ENCODE data around the gene HACD3.

HACD3 gene

DNA sequence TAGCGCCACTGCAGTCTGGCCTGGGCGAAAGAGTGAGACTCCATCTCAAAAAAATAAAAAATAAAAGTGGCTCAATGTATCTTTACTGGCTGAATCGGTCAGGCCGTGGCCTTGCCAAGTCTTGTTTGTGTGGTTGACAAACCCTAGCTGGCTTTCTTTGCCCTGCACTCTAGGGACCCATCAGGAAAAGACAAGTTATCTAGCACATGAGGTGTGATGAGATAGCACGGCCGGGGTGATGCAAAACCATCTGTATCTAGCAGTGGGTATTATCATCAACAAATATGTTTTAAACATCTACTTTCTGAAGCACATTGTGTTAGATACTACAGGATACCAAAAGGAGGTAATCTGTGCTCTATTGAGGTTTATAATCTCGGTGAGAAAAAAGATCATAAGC, 8.9 kb upstream of the HACD3 start:
- H3K9ac ChIP-seq (ENCODE audit: low read length in 2 of 2), result no peak overlapping the region
- H3K27me3 ChIP-seq (ENCODE audit: control insufficient read depth in 1 of 2, insufficient read depth in 2 of 2, low read length in 2 of 2), result no peaks in the 10 kb centered on the region
- no peak overlapping the region for H3K4me3 ChIP-seq (ENCODE audit: low read length in 2 of 2)
- H3K27ac ChIP-seq (ENCODE audit: low read length), result no peak overlapping the region
- H3K4me1 ChIP-seq (ENCODE audit: control insufficient read depth, insufficient read depth, low read length), result peaks cover 9% of the 10 kb centered on the region
- no peaks in the 10 kb centered on the region for H3K36me3 ChIP-seq (ENCODE audit: control insufficient read depth in 2 of 2, insufficient read depth in 2 of 2, low read length in 2 of 2)
- H3K9me3 ChIP-seq (ENCODE audit: control insufficient read depth in 2 of 2, low read length in 2 of 2), result no peaks in the 10 kb centered on the region

- Histone ChIP-seq H3K9me3 (ENCODE audit: control insufficient read depth in 2 of 2, low read length in 2 of 2) (no peaks in the 10 kb centered on the region), H3K27ac (ENCODE audit: low read length) (no peak overlapping the region), H3K4me3 (ENCODE audit: low read length in 2 of 2) (no peak overlapping the region), H3K9ac (ENCODE audit: low read length in 2 of 2) (no peak overlapping the region), H3K27me3 (ENCODE audit: control insufficient read depth in 1 of 2, insufficient read depth in 2 of 2, low read length in 2 of 2) (no peaks in the 10 kb centered on the region), H3K4me1 (ENCODE audit: control insufficient read depth, insufficient read depth, low read length) (no peaks in the 10 kb centered on the region), H3K36me3 (ENCODE audit: control insufficient read depth in 2 of 2, insufficient read depth in 2 of 2, low read length in 2 of 2) (no peaks in the 10 kb centered on the region)
These were observed 6.0 kb upstream of the HACD3 start for GRCh38 chr15:65524226-65524625.

- Histone ChIP-seq H3K4me3 (ENCODE audit: low read length in 2 of 2) (no peak overlapping the region), H3K9me3 (ENCODE audit: control insufficient read depth in 2 of 2, low read length in 2 of 2) (no peaks in the 10 kb centered on the region), H3K27ac (ENCODE audit: low read length) (no peak overlapping the region), H3K27me3 (ENCODE audit: control insufficient read depth in 1 of 2, insufficient read depth in 2 of 2, low read length in 2 of 2) (no peaks in the 10 kb centered on the region), H3K9ac (ENCODE audit: low read length in 2 of 2) (no peak overlapping the region), H3K4me1 (ENCODE audit: control insufficient read depth, insufficient read depth, low read length) (peaks cover 10% of the 10 kb centered on the region), H3K36me3 (ENCODE audit: control insufficient read depth in 2 of 2, insufficient read depth in 2 of 2, low read length in 2 of 2) (no peaks in the 10 kb centered on the region)
These were observed 4.6 kb upstream of the HACD3 start for GRCh38 chr15:65525622-65526021.

DNA sequence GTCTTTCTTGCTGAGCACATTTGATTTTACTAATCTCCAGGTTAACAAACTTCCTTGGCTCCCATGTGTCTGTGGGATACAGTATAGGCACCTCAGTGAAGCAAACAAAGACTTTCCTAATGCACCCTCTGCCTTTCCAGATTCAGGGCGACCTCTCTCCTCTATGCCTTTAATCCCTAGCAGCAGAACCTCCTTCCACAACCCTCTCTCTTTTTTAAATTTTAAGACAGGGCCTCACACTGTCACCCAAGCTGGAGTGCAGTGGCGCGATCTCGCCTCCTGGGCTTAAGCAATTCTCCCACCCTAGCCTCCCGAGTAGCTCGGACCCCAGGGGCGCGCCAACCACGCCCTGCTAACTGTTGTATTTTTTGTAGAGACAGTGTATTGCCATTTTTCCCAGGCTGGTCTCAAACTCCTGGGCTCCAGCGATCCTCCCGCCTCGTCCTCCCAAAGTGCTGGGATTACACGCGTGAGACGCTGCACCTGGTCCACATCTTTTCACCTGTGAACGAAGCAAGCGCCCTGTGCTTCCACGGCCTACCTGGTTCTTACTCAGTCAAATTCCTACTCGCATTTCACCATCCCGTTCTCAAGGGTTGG, 1.7 kb upstream of the HACD3 start:
- no peak overlapping the region for H3K4me3 ChIP-seq (ENCODE audit: low read length in 2 of 2)
- no peak overlapping the region for H3K9ac ChIP-seq (ENCODE audit: low read length in 2 of 2)
- peaks cover 14% of the 10 kb centered on the region for H3K4me1 ChIP-seq (ENCODE audit: control insufficient read depth, insufficient read depth, low read length)
- no peaks in the 10 kb centered on the region for H3K36me3 ChIP-seq (ENCODE audit: control insufficient read depth in 2 of 2, insufficient read depth in 2 of 2, low read length in 2 of 2)
- no peaks in the 10 kb centered on the region for H3K27me3 ChIP-seq (ENCODE audit: control insufficient read depth in 1 of 2, insufficient read depth in 2 of 2, low read length in 2 of 2)
- H3K27ac ChIP-seq (ENCODE audit: low read length), result no peak overlapping the region
- no peaks in the 10 kb centered on the region for H3K9me3 ChIP-seq (ENCODE audit: control insufficient read depth in 2 of 2, low read length in 2 of 2)

GRCh38 chr15:65529762-65530317, 423 bp upstream of the HACD3 start:
- no peaks in the 10 kb centered on the region for H3K9me3 ChIP-seq (ENCODE audit: control insufficient read depth in 2 of 2, low read length in 2 of 2)
- H3K9ac ChIP-seq (ENCODE audit: low read length in 2 of 2), result peak overlapping the region; percentile 71 to 80
- peaks cover 14% of the 10 kb centered on the region for H3K4me1 ChIP-seq (ENCODE audit: control insufficient read depth, insufficient read depth, low read length)
- no peaks in the 10 kb centered on the region for H3K27me3 ChIP-seq (ENCODE audit: control insufficient read depth in 1 of 2, insufficient read depth in 2 of 2, low read length in 2 of 2)
- no peaks in the 10 kb centered on the region for H3K36me3 ChIP-seq (ENCODE audit: control insufficient read depth in 2 of 2, insufficient read depth in 2 of 2, low read length in 2 of 2)
- H3K4me3 ChIP-seq (ENCODE audit: low read length in 2 of 2), result peak overlapping the region; percentile 78 to 91
- peak overlapping the region; percentile 53 for H3K27ac ChIP-seq (ENCODE audit: low read length)

GRCh38 chr15:65532738-65533051, 2.4 kb downstream of the HACD3 start:
- no peak overlapping the region for H3K9ac ChIP-seq (ENCODE audit: low read length in 2 of 2)
- no peaks in the 10 kb centered on the region for H3K36me3 ChIP-seq (ENCODE audit: control insufficient read depth in 2 of 2, insufficient read depth in 2 of 2, low read length in 2 of 2)
- H3K4me3 ChIP-seq (ENCODE audit: low read length in 2 of 2), result no peak overlapping the region
- H3K27ac ChIP-seq (ENCODE audit: low read length), result no peak overlapping the region
- H3K4me1 ChIP-seq (ENCODE audit: control insufficient read depth, insufficient read depth, low read length), result peaks cover 14% of the 10 kb centered on the region
- H3K27me3 ChIP-seq (ENCODE audit: control insufficient read depth in 1 of 2, insufficient read depth in 2 of 2, low read length in 2 of 2), result no peaks in the 10 kb centered on the region
- H3K9me3 ChIP-seq (ENCODE audit: control insufficient read depth in 2 of 2, low read length in 2 of 2), result no peaks in the 10 kb centered on the region

DNA sequence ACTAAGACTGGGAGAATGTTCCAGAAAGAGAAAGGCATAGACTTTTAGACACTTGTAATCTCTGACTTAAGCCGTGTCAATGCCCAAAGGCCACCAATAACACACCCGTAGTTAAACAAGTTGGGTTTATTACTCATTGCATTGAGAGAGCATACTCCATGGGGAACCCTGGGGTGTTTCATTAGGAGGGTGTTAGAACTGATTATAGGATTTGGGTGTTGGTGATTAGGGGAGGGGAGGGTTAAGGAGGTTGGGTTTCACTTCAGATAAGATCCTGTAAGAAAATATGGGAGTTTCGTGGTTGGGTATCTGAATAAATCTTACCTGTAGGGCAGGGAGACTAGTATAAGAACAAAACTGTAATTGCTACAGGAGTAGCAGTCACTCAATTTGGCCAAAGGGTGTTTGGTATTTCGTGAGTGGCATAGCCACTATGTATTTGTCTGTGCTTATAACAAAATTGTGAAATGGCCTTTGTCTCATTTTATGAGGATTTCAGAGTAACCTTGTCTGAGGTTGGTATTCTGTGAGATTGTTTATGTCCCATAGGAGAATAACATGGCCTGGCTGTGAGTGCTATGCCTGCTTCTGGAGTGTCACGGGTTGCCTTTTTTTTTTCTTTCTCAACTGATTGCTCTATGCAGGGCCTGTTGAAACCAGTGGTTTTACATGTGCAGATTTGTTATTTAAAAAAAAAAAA, 2.9 kb downstream of the HACD3 start:
- no peaks in the 10 kb centered on the region for H3K9me3 ChIP-seq (ENCODE audit: control insufficient read depth in 2 of 2, low read length in 2 of 2)
- H3K27ac ChIP-seq (ENCODE audit: low read length), result no peak overlapping the region

GRCh38 chr15:65535192-65535591, 4.9 kb downstream of the HACD3 start:
- H3K4me1 ChIP-seq (ENCODE audit: control insufficient read depth, insufficient read depth, low read length), result peaks cover 8% of the 10 kb centered on the region
- H3K9ac ChIP-seq (ENCODE audit: low read length in 2 of 2), result no peak overlapping the region
- no peaks in the 10 kb centered on the region for H3K27me3 ChIP-seq (ENCODE audit: control insufficient read depth in 1 of 2, insufficient read depth in 2 of 2, low read length in 2 of 2)
- no peak overlapping the region for H3K27ac ChIP-seq (ENCODE audit: low read length)
- no peaks in the 10 kb centered on the region for H3K36me3 ChIP-seq (ENCODE audit: control insufficient read depth in 2 of 2, insufficient read depth in 2 of 2, low read length in 2 of 2)
- H3K4me3 ChIP-seq (ENCODE audit: low read length in 2 of 2), result no peak overlapping the region
- no peaks in the 10 kb centered on the region for H3K9me3 ChIP-seq (ENCODE audit: control insufficient read depth in 2 of 2, low read length in 2 of 2)

More for the DNA sequence above, 2.9 kb downstream of the HACD3 start:
- Histone ChIP-seq H3K36me3 (ENCODE audit: control insufficient read depth in 2 of 2, insufficient read depth in 2 of 2, low read length in 2 of 2) (no peaks in the 10 kb centered on the region), H3K27me3 (ENCODE audit: control insufficient read depth in 1 of 2, insufficient read depth in 2 of 2, low read length in 2 of 2) (no peaks in the 10 kb centered on the region), H3K4me1 (ENCODE audit: control insufficient read depth, insufficient read depth, low read length) (peaks cover 14% of the 10 kb centered on the region), H3K4me3 (ENCODE audit: low read length in 2 of 2) (no peak overlapping the region), H3K9ac (ENCODE audit: low read length in 2 of 2) (no peak overlapping the region)

DNA sequence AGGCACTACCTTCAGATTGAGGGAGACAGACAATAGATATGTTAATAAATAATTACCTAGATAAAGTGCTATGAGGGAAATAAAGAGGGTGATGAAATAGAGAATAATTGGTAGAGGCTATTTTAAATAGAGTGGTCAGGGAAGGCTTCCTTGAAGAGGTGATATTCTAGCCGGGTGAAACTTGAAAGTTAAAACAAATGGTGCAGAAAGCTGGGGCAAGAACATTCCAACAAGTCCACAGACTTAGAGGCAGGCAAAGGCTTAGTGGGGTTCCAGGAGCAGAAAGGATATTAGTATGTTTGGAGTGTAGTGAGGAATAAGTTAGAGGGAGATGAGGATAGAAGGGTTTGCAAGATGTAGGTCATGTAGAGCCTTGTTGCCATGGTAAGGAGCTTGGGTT, 10.1 kb downstream of the HACD3 start:
- H3K9me3 ChIP-seq (ENCODE audit: control insufficient read depth in 2 of 2, low read length in 2 of 2), result no peaks in the 10 kb centered on the region
- H3K4me3 ChIP-seq (ENCODE audit: low read length in 2 of 2), result no peak overlapping the region
- H3K9ac ChIP-seq (ENCODE audit: low read length in 2 of 2), result no peak overlapping the region
- H3K36me3 ChIP-seq (ENCODE audit: control insufficient read depth in 2 of 2, insufficient read depth in 2 of 2, low read length in 2 of 2), result no peaks in the 10 kb centered on the region
- no peak overlapping the region for H3K27ac ChIP-seq (ENCODE audit: low read length)
- H3K27me3 ChIP-seq (ENCODE audit: control insufficient read depth in 1 of 2, insufficient read depth in 2 of 2, low read length in 2 of 2), result no peaks in the 10 kb centered on the region
- peaks cover 2% of the 10 kb centered on the region for H3K4me1 ChIP-seq (ENCODE audit: control insufficient read depth, insufficient read depth, low read length)

GRCh38 chr15:65541231-65541820, 11.1 kb downstream of the HACD3 start:
- no peak overlapping the region for H3K9ac ChIP-seq (ENCODE audit: low read length in 2 of 2)
- no peaks in the 10 kb centered on the region for H3K9me3 ChIP-seq (ENCODE audit: control insufficient read depth in 2 of 2, low read length in 2 of 2)
- peaks cover 2% of the 10 kb centered on the region for H3K4me1 ChIP-seq (ENCODE audit: control insufficient read depth, insufficient read depth, low read length)
- H3K27ac ChIP-seq (ENCODE audit: low read length), result no peak overlapping the region
- H3K4me3 ChIP-seq (ENCODE audit: low read length in 2 of 2), result no peak overlapping the region
- H3K36me3 ChIP-seq (ENCODE audit: control insufficient read depth in 2 of 2, insufficient read depth in 2 of 2, low read length in 2 of 2), result no peaks in the 10 kb centered on the region
- H3K27me3 ChIP-seq (ENCODE audit: control insufficient read depth in 1 of 2, insufficient read depth in 2 of 2, low read length in 2 of 2), result no peaks in the 10 kb centered on the region

- no peak overlapping the region for H3K27ac ChIP-seq (ENCODE audit: low read length)
- H3K27me3 ChIP-seq (ENCODE audit: control insufficient read depth in 1 of 2, insufficient read depth in 2 of 2, low read length in 2 of 2), result no peaks in the 10 kb centered on the region
- no peaks in the 10 kb centered on the region for H3K9me3 ChIP-seq (ENCODE audit: control insufficient read depth in 2 of 2, low read length in 2 of 2)
- H3K9ac ChIP-seq (ENCODE audit: low read length in 2 of 2), result no peak overlapping the region
- H3K4me1 ChIP-seq (ENCODE audit: control insufficient read depth, insufficient read depth, low read length), result no peaks in the 10 kb centered on the region
- H3K36me3 ChIP-seq (ENCODE audit: control insufficient read depth in 2 of 2, insufficient read depth in 2 of 2, low read length in 2 of 2), result no peaks in the 10 kb centered on the region
- H3K4me3 ChIP-seq (ENCODE audit: low read length in 2 of 2), result no peak overlapping the region
These were observed 17.6 kb downstream of the HACD3 start for GRCh38 chr15:65547841-65548240.
